ENCODE data around the gene NOXO1. TPM values are rescaled to one million over a fixed set of nuclear protein-coding genes. Genes with fewer than 3 reads are reported as not detected.

The NOXO1 gene
- total and polyA plus RNA-seq, 4 donors = 0.28 to 0.67 (median 0.63) TPM; not detected in 1

GRCh38 chr16:2008631-2009163, 27.4 kb upstream of the NOXO1 start (continued):
- no peak for TF ChIP-seq ZBTB33 (IDR thresholded peaks at IDR 0.05)

GRCh38 chr16:2008009-2008526, 26.8 kb upstream of the NOXO1 start:
- DNase-seq (ENCODE audit: low spot score) = no peak
- no peaks in the 10 kb centered on the region for H3K9me3 ChIP-seq (ENCODE audit: control insufficient read depth in 4 of 4, low read length in 3 of 4)
- H3K4me1 ChIP-seq (ENCODE audit: control insufficient read depth in 4 of 4, insufficient read depth in 4 of 4, low read length in 3 of 4) = peaks cover 36 to 59% (median 53%) of the 10 kb centered on the region in 4 donors
- peak overlapping the region; percentile 8 to 47 (median 41) for H3K4me3 ChIP-seq (ENCODE audit: low read depth in 1 of 3, low read length in 3 of 3)
- H3K36me3 ChIP-seq (ENCODE audit: control insufficient read depth in 4 of 4, insufficient read depth in 3 of 4, low read depth in 1 of 4, low read length in 3 of 4) = peaks cover 0 to 4% (median under 1%) of the 10 kb centered on the region in 4 donors
- TF ChIP-seq HNF4A (conservative IDR thresholded peaks at IDR 0.05) (no peak), GABPA (IDR thresholded peaks at IDR 0.05 in 1 of 2, conservative IDR thresholded peaks at IDR 0.05 in 1 of 2) (no peak), JUND (IDR thresholded peaks at IDR 0.05) (no peak), TAF1 (conservative IDR thresholded peaks at IDR 0.05) (no peak), NR2F2 (IDR thresholded peaks at IDR 0.05) (no peak), FOXA2 (IDR thresholded peaks at IDR 0.05) (no peak), ZBTB33 (IDR thresholded peaks at IDR 0.05) (no peak), MAX (IDR thresholded peaks at IDR 0.05) (no peak), FOXA1 (IDR thresholded peaks at IDR 0.05) (no peak), RAD21 (IDR thresholded peaks at IDR 0.05) (no peak), ATF3 (IDR thresholded peaks at IDR 0.05) (no peak), SP1 (IDR thresholded peaks at IDR 0.05) (no peak), CTCF (IDR thresholded peaks at IDR 0.05; ENCODE audit: low read depth, low read length, missing input control) (no peak), YY1 (IDR thresholded peaks at IDR 0.05) (no peak), RXRA (IDR thresholded peaks at IDR 0.05) (no peak), REST (IDR thresholded peaks at IDR 0.05) (no peak), HNF4G (IDR thresholded peaks at IDR 0.05) (no peak), EGR1 (IDR thresholded peaks at IDR 0.05; ENCODE audit: low read depth in 2 of 2) (no peak)
- H3K9ac ChIP-seq (ENCODE audit: low read depth in 1 of 2, low read length in 2 of 2) = peak overlapping the region in 1 of 2 donors; percentile 5
- peak overlapping the region; percentile 23 to 60 for H3K27ac ChIP-seq (ENCODE audit: low read depth in 1 of 2, low read length in 2 of 2)
- 34% methylated on average over 15 of the region's 15 CpGs for WGBS
- no peaks in the 10 kb centered on the region for H3K27me3 ChIP-seq (ENCODE audit: control insufficient read depth in 4 of 4, insufficient read depth in 4 of 4, low read length in 3 of 4)

Data from liver (tissue), 9 donors.